ENCODE results near the gene UNC5C. TPM values are rescaled to one million over a fixed set of nuclear protein-coding genes. Genes with fewer than 3 reads are reported as not detected.

The UNC5C gene
- total and polyA plus RNA-seq, 7 experiments from 2014 or later: not detected

DNA sequence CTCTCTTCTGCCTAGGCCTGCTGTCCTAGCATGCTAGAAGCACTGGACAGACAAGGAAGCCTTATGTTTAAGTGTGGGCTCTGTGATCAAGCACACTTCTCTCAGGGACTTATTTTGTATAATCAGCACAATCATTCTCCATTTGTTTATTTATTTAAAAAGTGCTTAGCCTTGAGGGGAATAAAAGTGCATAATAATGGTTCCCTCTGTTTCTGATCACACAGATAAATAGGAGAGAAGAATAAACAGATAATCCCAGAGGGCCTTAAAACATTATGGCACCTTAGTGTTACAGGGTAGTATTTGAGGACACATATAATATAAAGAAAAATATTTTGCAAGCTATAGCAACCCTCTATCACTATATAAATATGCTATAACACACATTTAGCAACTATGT is 146.5 kb downstream of the UNC5C start:
- DNase-seq (no peak), ATAC-seq (no peak)
- H3K36me3 ChIP-seq (ENCODE audit: control insufficient read depth in 2 of 3, insufficient read depth in 3 of 3, low read length in 3 of 3): no peaks in the 10 kb centered on the region
- no peak overlapping the region for H3K4me3 ChIP-seq (ENCODE audit: low read length)
- Mint-ChIP-seq H3K4me1 (no peaks in the 10 kb centered on the region), H3K9me3 (peaks cover 0 to 2% (median 0%) of the 10 kb centered on the region in 11 donors), H3K27ac (no peak overlapping the region), H3K36me3 (no peaks in the 10 kb centered on the region), H3K4me3 (no peak overlapping the region), H3K27me3 (peaks cover 0 to 9% (median 3%) of the 10 kb centered on the region in 5 donors)
- no peak overlapping the region for H3K27ac ChIP-seq (ENCODE audit: low read depth, low read length)
- H3K4me1 ChIP-seq (ENCODE audit: control insufficient read depth in 2 of 2, insufficient read depth in 2 of 2, low read length in 2 of 2): no peaks in the 10 kb centered on the region
- no peaks in the 10 kb centered on the region for H3K9me3 ChIP-seq (ENCODE audit: control insufficient read depth in 2 of 3, low read length in 3 of 3)
- ChIA-PET POLR2A (no interaction called here), CTCF (interaction anchor here (0.6 kb wide), 1 partner anchor 90 kb away, joined by 3 read pairs; no protein-coding TSS in a partner anchor)
- H3K27me3 ChIP-seq (ENCODE audit: control insufficient read depth in 2 of 2, insufficient read depth in 2 of 2, low read length in 2 of 2): no peaks in the 10 kb centered on the region
- intact Hi-C loops (cut with micrococcal nuclease): no loop called here

DNA sequence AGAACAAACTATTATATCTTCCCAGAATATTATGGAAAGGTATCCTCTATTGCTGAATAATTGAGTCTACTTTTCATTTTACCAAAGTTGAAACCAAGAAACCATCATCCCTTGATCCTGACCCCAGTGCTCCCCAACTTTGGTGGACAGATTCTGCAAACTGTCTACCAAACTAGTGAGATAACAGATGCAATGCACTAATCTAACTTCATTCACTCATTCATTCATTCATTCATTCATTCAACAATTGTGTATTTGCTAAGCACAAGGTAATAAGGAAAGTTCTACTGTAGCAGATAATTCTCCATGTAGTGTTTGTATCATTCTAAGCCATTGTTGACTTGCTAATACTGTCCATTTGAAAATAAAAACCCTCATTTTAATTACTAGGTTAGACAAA is 150.6 kb downstream of the UNC5C start:
- Histone ChIP-seq H3K4me1 (ENCODE audit: control insufficient read depth in 2 of 2, insufficient read depth in 2 of 2, low read length in 2 of 2) (no peaks in the 10 kb centered on the region), H3K36me3 (ENCODE audit: control insufficient read depth in 2 of 3, insufficient read depth in 3 of 3, low read length in 3 of 3) (no peaks in the 10 kb centered on the region), H3K9me3 (ENCODE audit: control insufficient read depth in 2 of 3, low read length in 3 of 3) (no peaks in the 10 kb centered on the region), H3K27ac (ENCODE audit: low read depth, low read length) (no peak overlapping the region), H3K27me3 (ENCODE audit: control insufficient read depth in 2 of 2, insufficient read depth in 2 of 2, low read length in 2 of 2) (no peaks in the 10 kb centered on the region), H3K4me3 (ENCODE audit: low read length) (no peak overlapping the region)
- H3K27me3 Mint-ChIP-seq: peaks cover 0 to 4% (median 0%) of the 10 kb centered on the region in 5 donors
- no peaks in the 10 kb centered on the region for H3K36me3 Mint-ChIP-seq
- no peak for DNase-seq
- peaks cover 0 to 2% (median 0%) of the 10 kb centered on the region in 11 donors for H3K9me3 Mint-ChIP-seq
- ChIA-PET POLR2A (no interaction called here), CTCF (no interaction called here)
- no peak overlapping the region for H3K4me3 Mint-ChIP-seq
- no peaks in the 10 kb centered on the region for H3K4me1 Mint-ChIP-seq
- intact Hi-C loops (cut with micrococcal nuclease): no loop called here
- ATAC-seq: no peak
- H3K27ac Mint-ChIP-seq: no peak overlapping the region

DNA sequence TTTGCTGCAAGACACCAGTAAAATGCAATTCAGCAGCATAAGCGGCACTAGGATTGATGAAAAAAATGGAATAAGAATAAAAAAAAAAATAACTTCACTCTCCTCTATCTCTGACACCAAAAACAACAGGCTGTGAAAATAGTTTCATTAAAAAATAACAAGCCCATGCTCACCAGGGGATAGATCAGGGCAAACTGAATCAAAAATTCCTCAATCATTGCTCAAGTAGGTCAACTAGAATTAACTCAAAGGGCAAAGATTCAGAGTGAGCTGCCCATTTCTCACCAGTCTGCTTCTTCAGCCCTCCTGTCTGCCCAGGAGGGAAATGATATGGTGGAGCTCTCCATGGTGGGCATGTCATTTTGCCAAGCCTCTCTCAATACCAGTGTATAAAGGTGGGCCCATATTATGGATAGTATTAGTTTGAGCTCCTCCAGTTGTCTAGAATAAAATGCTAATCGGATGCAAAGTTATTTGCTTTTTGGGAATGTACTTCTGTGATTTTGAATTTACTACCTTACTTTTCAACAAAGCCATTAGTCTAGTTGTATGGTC is 153.9 kb downstream of the UNC5C start:
- H3K27ac ChIP-seq (ENCODE audit: low read depth, low read length): no peak overlapping the region
- intact Hi-C loops (cut with micrococcal nuclease): no loop called here
- DNase-seq (no peak), ATAC-seq (no peak)
- Mint-ChIP-seq H3K27me3 (peaks cover 0 to 4% (median 0%) of the 10 kb centered on the region in 5 donors), H3K36me3 (no peaks in the 10 kb centered on the region), H3K4me1 (no peaks in the 10 kb centered on the region), H3K4me3 (no peak overlapping the region), H3K27ac (no peak overlapping the region), H3K9me3 (peaks cover 0 to 1% (median 0%) of the 10 kb centered on the region in 11 donors)
- no peaks in the 10 kb centered on the region for H3K9me3 ChIP-seq (ENCODE audit: control insufficient read depth in 2 of 3, low read length in 3 of 3)
- CTCF ChIA-PET: no interaction called here
- H3K4me1 ChIP-seq (ENCODE audit: control insufficient read depth in 2 of 2, insufficient read depth in 2 of 2, low read length in 2 of 2): no peaks in the 10 kb centered on the region
- POLR2A ChIA-PET: no interaction called here
- no peaks in the 10 kb centered on the region for H3K36me3 ChIP-seq (ENCODE audit: control insufficient read depth in 2 of 3, insufficient read depth in 3 of 3, low read length in 3 of 3)
- H3K4me3 ChIP-seq (ENCODE audit: low read length): no peak overlapping the region
- H3K27me3 ChIP-seq (ENCODE audit: control insufficient read depth in 2 of 2, insufficient read depth in 2 of 2, low read length in 2 of 2): no peaks in the 10 kb centered on the region

DNA sequence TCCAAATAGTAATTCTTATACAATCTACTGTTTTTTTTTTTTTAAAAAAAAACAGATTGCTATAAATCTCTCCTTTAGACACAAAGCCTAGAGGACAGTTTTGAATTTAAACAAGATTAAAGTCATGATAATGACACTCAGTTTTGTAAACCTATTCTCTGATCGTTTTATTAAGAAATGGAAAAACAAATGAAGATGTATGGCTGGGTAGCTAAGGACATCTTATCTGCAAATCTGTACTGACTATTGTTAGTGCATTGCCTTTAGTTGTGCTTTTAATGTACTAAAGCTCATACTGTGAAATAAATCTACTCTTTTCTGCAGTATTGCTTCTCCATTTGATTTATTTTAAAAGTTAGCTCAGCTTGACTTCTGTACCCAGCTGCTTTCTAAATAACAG is 155.0 kb downstream of the UNC5C start:
- ChIA-PET CTCF (interaction anchor here (0.7 kb wide), 1 partner anchor 43 kb away, joined by 3 read pairs; no protein-coding TSS in a partner anchor), POLR2A (interaction anchor here (0.7 kb wide), 1 partner anchor 774 kb away, joined by 3 read pairs; no protein-coding TSS in a partner anchor)
- DNase-seq: no peak
- H3K9me3 ChIP-seq (ENCODE audit: control insufficient read depth in 2 of 3, low read length in 3 of 3): no peaks in the 10 kb centered on the region
- H3K27me3 ChIP-seq (ENCODE audit: control insufficient read depth in 2 of 2, insufficient read depth in 2 of 2, low read length in 2 of 2): no peaks in the 10 kb centered on the region
- Mint-ChIP-seq H3K4me3 (no peak overlapping the region), H3K4me1 (no peaks in the 10 kb centered on the region), H3K9me3 (peaks cover 0 to 1% (median 0%) of the 10 kb centered on the region in 11 donors), H3K27me3 (peaks cover 0 to 4% (median 0%) of the 10 kb centered on the region in 5 donors), H3K36me3 (no peaks in the 10 kb centered on the region), H3K27ac (no peak overlapping the region)
- H3K4me3 ChIP-seq (ENCODE audit: low read length): no peak overlapping the region
- no peak overlapping the region for H3K27ac ChIP-seq (ENCODE audit: low read depth, low read length)
- H3K36me3 ChIP-seq (ENCODE audit: control insufficient read depth in 2 of 3, insufficient read depth in 3 of 3, low read length in 3 of 3): no peaks in the 10 kb centered on the region
- no peak for ATAC-seq
- no peaks in the 10 kb centered on the region for H3K4me1 ChIP-seq (ENCODE audit: control insufficient read depth in 2 of 2, insufficient read depth in 2 of 2, low read length in 2 of 2)
- intact Hi-C loops (cut with micrococcal nuclease): no loop called here

DNA sequence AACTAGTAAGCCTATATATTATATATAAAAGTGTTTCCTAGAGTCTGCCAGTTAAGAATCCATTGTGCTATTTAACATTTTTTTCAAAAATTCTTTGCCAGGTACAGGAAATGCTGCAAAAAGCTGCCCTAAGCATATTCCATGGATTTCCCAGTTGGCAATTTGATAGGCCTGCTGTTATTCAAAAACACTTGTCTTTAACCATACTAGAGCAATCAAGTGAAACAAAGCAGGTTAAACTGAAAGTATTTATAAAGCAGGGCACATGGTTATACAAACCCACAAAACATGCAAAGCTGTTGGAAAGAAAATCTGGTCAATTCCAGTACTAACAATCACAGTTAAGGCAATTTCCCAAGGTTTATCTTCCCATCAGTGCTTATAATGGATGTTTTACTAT is 159.9 kb downstream of the UNC5C start:
- Mint-ChIP-seq H3K4me1 (peaks cover 0 to 5% (median 0%) of the 10 kb centered on the region in 7 donors), H3K36me3 (no peaks in the 10 kb centered on the region), H3K9me3 (peaks cover 0 to 1% (median 0%) of the 10 kb centered on the region in 11 donors), H3K27me3 (peaks cover 0 to 4% (median 0%) of the 10 kb centered on the region in 5 donors), H3K4me3 (no peak overlapping the region), H3K27ac (no peak overlapping the region)
- Histone ChIP-seq H3K4me3 (ENCODE audit: low read length) (no peak overlapping the region), H3K9me3 (ENCODE audit: control insufficient read depth in 2 of 3, low read length in 3 of 3) (no peaks in the 10 kb centered on the region), H3K27me3 (ENCODE audit: control insufficient read depth in 2 of 2, insufficient read depth in 2 of 2, low read length in 2 of 2) (no peaks in the 10 kb centered on the region), H3K36me3 (ENCODE audit: control insufficient read depth in 2 of 3, insufficient read depth in 3 of 3, low read length in 3 of 3) (no peaks in the 10 kb centered on the region), H3K27ac (ENCODE audit: low read depth, low read length) (no peak overlapping the region), H3K4me1 (ENCODE audit: control insufficient read depth in 2 of 2, insufficient read depth in 2 of 2, low read length in 2 of 2) (no peaks in the 10 kb centered on the region)
- intact Hi-C loops (cut with micrococcal nuclease): no loop called here
- ChIA-PET POLR2A (no interaction called here), CTCF (no interaction called here)
- ATAC-seq (no peak), DNase-seq (no peak)

DNA sequence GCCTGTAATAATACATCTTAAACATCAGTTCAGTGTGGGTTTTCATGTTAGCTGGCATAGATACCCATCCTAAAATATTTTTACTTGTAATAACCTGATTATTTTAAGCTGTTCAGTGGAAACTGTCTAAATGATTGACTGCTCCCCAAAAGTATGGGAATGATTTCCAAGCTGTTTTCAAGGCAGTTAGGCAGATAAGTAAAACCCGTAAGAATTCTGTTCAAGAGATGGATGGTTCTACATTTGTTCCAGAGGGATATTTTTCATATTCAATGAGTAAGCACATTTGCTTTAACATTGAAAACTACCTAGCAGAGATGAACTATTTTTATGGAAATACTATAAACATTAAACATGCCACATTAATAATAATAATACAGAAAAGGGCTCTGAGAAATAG is 161.1 kb downstream of the UNC5C start:
- no peaks in the 10 kb centered on the region for H3K9me3 ChIP-seq (ENCODE audit: control insufficient read depth in 2 of 3, low read length in 3 of 3)
- no peak overlapping the region for H3K4me3 ChIP-seq (ENCODE audit: low read length)
- ChIA-PET POLR2A (no interaction called here), CTCF (interaction anchor here (0.6 kb wide), 1 partner anchor 19 kb away, joined by 3 read pairs; no protein-coding TSS in a partner anchor)
- Mint-ChIP-seq H3K4me3 (no peak overlapping the region), H3K27me3 (peaks cover 0 to 2% (median 0%) of the 10 kb centered on the region in 5 donors), H3K36me3 (no peaks in the 10 kb centered on the region), H3K27ac (no peak overlapping the region), H3K9me3 (peaks cover 0 to 1% (median 0%) of the 10 kb centered on the region in 11 donors), H3K4me1 (peaks cover 0 to 5% (median 0%) of the 10 kb centered on the region in 7 donors)
- H3K36me3 ChIP-seq (ENCODE audit: control insufficient read depth in 2 of 3, insufficient read depth in 3 of 3, low read length in 3 of 3): no peaks in the 10 kb centered on the region
- intact Hi-C loops (cut with micrococcal nuclease): no loop called here
- ATAC-seq (no peak), DNase-seq (no peak)
- no peaks in the 10 kb centered on the region for H3K4me1 ChIP-seq (ENCODE audit: control insufficient read depth in 2 of 2, insufficient read depth in 2 of 2, low read length in 2 of 2)
- H3K27me3 ChIP-seq (ENCODE audit: control insufficient read depth in 2 of 2, insufficient read depth in 2 of 2, low read length in 2 of 2): no peaks in the 10 kb centered on the region
- H3K27ac ChIP-seq (ENCODE audit: low read depth, low read length): no peak overlapping the region

DNA sequence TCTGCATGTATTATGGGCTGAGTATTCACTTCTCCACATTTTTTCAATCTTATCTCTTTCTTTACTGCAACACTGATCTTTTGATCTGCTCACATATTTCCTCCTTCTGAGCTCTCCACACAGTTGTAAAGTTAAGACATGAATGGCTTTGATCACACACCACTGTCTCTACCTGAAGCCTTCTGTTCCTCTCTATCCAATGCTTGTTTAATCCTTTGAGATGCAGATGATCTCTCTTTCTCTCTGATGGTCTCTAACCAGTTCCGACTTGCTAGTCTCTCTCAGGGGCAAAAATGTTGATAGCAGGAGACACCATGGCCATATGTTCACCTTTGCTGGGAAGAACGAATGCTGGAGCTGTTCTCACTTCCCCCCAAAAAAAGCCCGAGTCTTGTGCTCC is 162.4 kb downstream of the UNC5C start:
- Mint-ChIP-seq H3K4me1 (peaks cover 0 to 5% (median 0%) of the 10 kb centered on the region in 7 donors), H3K27me3 (peaks cover 0 to 2% (median 0%) of the 10 kb centered on the region in 5 donors), H3K9me3 (peaks cover 0 to 1% (median 0%) of the 10 kb centered on the region in 11 donors), H3K36me3 (no peaks in the 10 kb centered on the region), H3K27ac (no peak overlapping the region), H3K4me3 (no peak overlapping the region)
- ChIA-PET CTCF (no interaction called here), POLR2A (no interaction called here)
- Histone ChIP-seq H3K4me1 (ENCODE audit: control insufficient read depth in 2 of 2, insufficient read depth in 2 of 2, low read length in 2 of 2) (no peaks in the 10 kb centered on the region), H3K27me3 (ENCODE audit: control insufficient read depth in 2 of 2, insufficient read depth in 2 of 2, low read length in 2 of 2) (no peaks in the 10 kb centered on the region), H3K27ac (ENCODE audit: low read depth, low read length) (no peak overlapping the region), H3K36me3 (ENCODE audit: control insufficient read depth in 2 of 3, insufficient read depth in 3 of 3, low read length in 3 of 3) (no peaks in the 10 kb centered on the region), H3K9me3 (ENCODE audit: control insufficient read depth in 2 of 3, low read length in 3 of 3) (no peaks in the 10 kb centered on the region), H3K4me3 (ENCODE audit: low read length) (no peak overlapping the region)
- ATAC-seq (no peak), DNase-seq (no peak)
- intact Hi-C loops (cut with micrococcal nuclease): no loop called here
